ENCODE results near the gene PRSS12. TPM values are rescaled to one million over a fixed set of nuclear protein-coding genes. Genes with fewer than 3 reads are reported as not detected.
A peak's percentile ranks its signal among the peaks of the same experiment; 100 is the strongest.

PRSS12 gene
- total and polyA plus RNA-seq, 8 donors = 5.5 to 12.9 (median 7.7) TPM

DNA sequence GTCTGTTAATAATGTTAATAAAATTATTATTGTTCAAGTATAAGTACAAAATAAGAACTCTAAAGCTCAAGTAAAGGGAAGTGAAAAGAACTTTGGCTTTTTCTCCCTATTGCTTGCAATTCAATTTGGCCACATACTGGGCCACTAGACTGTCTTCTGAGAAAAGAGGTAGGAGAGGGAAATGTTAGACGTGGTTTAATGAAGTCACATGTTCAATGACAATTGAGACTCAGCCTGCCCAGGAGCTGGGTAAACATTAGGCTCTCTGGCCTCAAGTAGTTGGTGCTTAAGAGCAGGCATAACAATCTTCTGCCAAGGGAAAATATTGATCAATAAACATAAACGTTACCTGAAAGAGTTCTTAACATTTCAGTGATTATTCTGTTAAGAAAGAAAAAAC, 15.1 kb upstream of the PRSS12 start:
- peak in 1 of 4 donors; percentile 53 for ATAC-seq

DNA sequence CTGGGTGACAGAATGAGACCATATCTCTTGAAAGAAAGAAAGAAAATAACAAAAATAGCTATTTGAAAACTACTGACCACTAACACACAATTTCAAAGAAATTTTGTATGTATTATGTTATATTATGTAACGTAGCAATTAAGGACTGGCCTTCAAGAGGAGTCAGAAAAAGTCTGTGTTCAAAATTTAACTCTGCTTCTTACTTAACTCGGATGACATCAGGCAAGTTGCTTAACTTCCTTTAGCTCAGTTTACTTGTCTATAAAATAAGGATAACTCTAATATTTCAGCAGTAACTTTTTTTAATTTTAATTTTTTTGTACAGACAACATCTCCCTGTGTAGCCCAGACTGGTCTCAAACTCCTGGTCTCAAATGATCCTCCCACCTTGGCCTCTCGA, 14.6 kb upstream of the PRSS12 start:
- TF ChIP-seq, protein P1, sequence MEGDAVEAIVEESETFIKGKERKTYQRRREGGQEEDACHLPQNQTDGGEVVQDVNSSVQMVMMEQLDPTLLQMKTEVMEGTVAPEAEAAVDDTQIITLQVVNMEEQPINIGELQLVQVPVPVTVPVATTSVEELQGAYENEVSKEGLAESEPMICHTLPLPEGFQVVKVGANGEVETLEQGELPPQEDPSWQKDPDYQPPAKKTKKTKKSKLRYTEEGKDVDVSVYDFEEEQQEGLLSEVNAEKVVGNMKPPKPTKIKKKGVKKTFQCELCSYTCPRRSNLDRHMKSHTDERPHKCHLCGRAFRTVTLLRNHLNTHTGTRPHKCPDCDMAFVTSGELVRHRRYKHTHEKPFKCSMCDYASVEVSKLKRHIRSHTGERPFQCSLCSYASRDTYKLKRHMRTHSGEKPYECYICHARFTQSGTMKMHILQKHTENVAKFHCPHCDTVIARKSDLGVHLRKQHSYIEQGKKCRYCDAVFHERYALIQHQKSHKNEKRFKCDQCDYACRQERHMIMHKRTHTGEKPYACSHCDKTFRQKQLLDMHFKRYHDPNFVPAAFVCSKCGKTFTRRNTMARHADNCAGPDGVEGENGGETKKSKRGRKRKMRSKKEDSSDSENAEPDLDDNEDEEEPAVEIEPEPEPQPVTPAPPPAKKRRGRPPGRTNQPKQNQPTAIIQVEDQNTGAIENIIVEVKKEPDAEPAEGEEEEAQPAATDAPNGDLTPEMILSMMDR (IDR thresholded peaks at IDR 0.05) = no peak
- ATAC-seq = no peak

More for the DNA sequence above, 15.1 kb upstream of the PRSS12 start:
- intact Hi-C loops (cut with DNase I) = no loop called here
- no peaks in the 10 kb centered on the region for H3K36me3 ChIP-seq
- H3K4me3 ChIP-seq = no peak overlapping the region
- H3K27me3 ChIP-seq = no peaks in the 10 kb centered on the region
- H3K9me3 ChIP-seq = no peaks in the 10 kb centered on the region
- TF ChIP-seq, protein P1 (IDR thresholded peaks at IDR 0.05) = no peak
- no peak for DNase-seq
- H3K27ac ChIP-seq = no peak overlapping the region
- no peaks in the 10 kb centered on the region for H3K4me1 ChIP-seq
- 15 to 22% methylated on average over 2 of the region's 2 CpGs for WGBS, 2 donors
- FAIRE-seq = no peak

DNA sequence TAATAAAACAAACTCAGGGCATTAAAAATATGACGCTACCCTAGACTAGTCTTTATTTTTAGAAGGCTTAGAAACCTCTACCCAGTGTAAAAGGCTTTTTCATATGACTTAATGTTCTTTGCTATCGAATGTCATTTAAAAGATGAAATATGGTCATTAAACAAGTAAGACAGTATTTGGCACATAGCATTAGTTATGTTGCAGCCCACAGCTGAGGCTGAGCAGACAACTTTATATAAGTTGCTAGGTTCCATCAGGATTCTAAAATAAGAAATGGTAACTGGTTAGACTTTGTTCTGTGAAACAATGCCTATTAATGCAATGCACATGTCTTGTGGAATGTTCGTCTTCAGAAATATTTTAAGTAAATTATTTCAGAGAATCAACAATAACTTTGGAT, 10.4 kb upstream of the PRSS12 start:
- 50 to 55% methylated on average over 3 of the region's 3 CpGs for WGBS, 2 donors
- Histone ChIP-seq H3K36me3 (no peaks in the 10 kb centered on the region), H3K9me3 (no peaks in the 10 kb centered on the region), H3K4me1 (no peaks in the 10 kb centered on the region), H3K27me3 (no peaks in the 10 kb centered on the region), H3K4me3 (no peak overlapping the region), H3K27ac (no peak overlapping the region)
- intact Hi-C loops (cut with DNase I) = no loop called here
- TF ChIP-seq, protein P1 (IDR thresholded peaks at IDR 0.05) = no peak
- DNase-seq (no peak), FAIRE-seq (no peak), ATAC-seq (no peak)

More for the DNA sequence above, 14.6 kb upstream of the PRSS12 start:
- intact Hi-C loops (cut with DNase I) = no loop called here
- Histone ChIP-seq H3K27ac (no peak overlapping the region), H3K4me3 (no peak overlapping the region), H3K4me1 (no peaks in the 10 kb centered on the region), H3K27me3 (no peaks in the 10 kb centered on the region), H3K36me3 (no peaks in the 10 kb centered on the region), H3K9me3 (no peaks in the 10 kb centered on the region)
- FAIRE-seq (no peak), DNase-seq (no peak)
- 90 to 92% methylated on average over 3 of the region's 3 CpGs for WGBS, 2 donors

DNA sequence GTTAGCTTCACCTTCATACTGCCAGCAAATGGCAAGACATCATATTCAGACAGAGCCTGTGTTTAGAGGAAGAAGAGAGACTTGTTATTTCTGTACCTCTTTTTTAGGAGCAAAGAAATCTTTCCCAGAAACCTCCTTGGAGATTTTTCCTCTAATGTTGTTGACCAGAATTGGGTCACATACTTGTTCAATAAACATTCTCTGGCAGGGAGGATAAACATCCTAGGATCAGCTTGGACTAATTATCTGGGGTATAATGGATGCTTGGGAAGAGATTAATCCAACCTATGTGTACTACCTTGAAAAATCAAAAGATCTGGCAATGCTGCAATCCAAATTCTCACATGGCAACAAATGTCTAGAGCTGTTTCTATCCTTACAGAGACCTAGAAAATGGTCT, 8.4 kb upstream of the PRSS12 start:
- Histone ChIP-seq H3K27me3 (no peaks in the 10 kb centered on the region), H3K4me1 (no peaks in the 10 kb centered on the region), H3K4me3 (no peak overlapping the region), H3K36me3 (no peaks in the 10 kb centered on the region), H3K27ac (no peak overlapping the region), H3K9me3 (no peaks in the 10 kb centered on the region)
- DNase-seq (no peak), FAIRE-seq (no peak), ATAC-seq (no peak)
- intact Hi-C loops (cut with DNase I) = no loop called here
- TF ChIP-seq, protein P1 (IDR thresholded peaks at IDR 0.05) = no peak

DNA sequence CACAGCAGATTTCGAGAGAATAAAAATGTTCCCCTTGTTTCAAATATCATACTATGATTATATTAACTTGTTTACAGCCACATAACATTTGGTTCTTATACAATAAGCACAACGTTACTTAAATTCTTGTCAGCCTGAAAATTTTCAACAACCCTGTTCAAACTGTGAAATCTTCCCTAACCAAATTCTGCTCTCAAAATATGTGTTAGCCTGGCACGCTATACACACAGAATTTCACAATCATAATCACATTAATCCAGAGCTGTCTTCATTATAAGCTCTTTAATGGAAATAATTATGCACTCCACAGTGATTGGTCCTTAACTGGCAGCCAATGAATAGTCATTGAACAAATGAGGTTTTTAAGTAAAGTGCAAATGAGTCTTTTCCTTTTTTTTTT, 7.3 kb upstream of the PRSS12 start:
- DNase-seq = no peak
- no peak overlapping the region for H3K27ac ChIP-seq
- H3K36me3 ChIP-seq = no peaks in the 10 kb centered on the region
- FAIRE-seq = no peak
- H3K9me3 ChIP-seq = no peaks in the 10 kb centered on the region
- no peak for ATAC-seq
- no peaks in the 10 kb centered on the region for H3K4me1 ChIP-seq
- TF ChIP-seq, protein P1 (IDR thresholded peaks at IDR 0.05) = no peak
- H3K4me3 ChIP-seq = no peak overlapping the region
- intact Hi-C loops (cut with DNase I) = no loop called here
- WGBS, 2 donors = 79 to 83% methylated on average over 3 of the region's 3 CpGs
- no peaks in the 10 kb centered on the region for H3K27me3 ChIP-seq

All from pancreas (tissue), 10 donors.